HG02763 (cell line): ENCODE results near the gene MAGEB17.

Experiments
- ATAC-seq: cut with Tn5 transposase; IDR thresholded peaks from one replicate; pipeline ENCODE4 v1.9.1; 2021; ENCODE audit warnings: mild to moderate bottlenecking, moderate library complexity; ENCODE audit not compliant: unreplicated experiment

Gene MAGEB17

DNA sequence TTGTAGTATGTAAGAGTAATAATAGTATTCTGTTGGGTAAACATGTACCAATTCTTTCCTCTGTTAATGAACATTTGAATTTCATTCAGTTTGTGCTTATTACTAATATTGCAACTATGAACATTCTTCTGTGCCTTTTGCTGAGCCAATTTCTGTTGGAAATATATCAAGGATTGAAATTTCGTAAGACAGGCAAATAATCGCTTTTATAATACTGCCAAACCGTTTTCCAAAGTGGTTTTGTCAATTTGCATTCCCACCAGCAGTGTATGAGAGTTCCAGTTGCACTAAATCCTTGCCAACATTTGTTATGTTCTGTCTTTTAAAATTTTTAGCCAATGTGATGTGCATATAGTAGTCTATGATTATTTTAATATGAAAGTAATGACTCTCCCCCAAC, 38.6 kb downstream of the MAGEB17 start:
- no peak for ATAC-seq

DNA sequence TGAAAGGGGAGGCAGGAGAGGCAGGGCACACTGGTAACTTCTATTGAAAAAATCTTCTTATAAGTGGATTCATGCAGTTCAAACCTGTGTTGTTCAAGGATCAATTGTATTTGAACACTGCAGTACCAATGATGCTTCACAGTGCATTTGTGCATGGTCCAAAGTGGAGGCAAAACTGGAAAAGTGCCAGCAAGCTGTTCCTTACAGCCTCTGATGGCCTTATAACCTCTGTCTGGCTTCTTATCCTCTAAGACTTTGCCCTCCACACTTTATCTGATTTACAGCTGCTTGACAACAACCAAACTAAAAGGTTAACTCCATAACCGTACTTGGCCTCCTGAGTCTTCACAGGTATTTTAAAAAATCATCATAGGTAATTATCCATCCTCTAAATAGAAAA, 40.4 kb downstream of the MAGEB17 start:
- no peak for ATAC-seq

DNA sequence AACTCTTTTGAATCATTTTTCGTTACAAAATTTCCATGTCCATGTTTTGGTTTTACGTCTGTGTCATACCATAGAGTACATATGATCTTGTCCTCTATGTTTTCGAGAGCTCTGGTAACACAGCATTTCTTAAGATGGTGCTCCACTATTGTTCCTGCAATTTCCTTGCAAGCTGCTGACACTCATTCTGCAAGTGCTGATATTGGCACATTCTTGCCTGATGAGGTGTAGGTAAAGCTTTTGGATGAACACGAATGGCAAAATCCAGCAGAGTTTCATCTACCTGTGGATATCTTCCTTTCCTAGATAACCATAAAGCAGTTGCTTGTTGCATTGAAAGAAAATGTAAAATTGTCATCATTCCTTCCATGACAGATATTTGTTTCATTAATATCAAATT, 41.3 kb downstream of the MAGEB17 start:
- no peak for ATAC-seq

DNA sequence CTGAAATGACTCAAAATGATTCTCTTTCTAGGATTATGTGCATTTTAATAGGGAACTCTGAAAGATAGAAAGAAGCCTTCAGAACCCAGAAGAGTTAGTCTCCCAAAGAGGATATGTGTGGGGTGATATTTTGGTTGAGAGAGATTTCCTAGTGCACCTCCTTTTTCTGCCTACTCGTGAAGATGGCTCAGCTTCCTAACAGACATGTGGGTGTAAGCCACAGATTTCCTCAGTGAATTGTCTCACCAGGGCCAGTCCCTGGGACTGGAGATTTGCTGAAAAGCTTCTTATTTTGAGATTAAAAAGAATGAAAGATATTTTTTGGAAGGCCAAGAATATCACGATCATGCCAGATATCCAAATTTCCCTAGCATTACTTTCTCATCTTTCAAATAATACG, 42.8 kb downstream of the MAGEB17 start:
- no peak for ATAC-seq

DNA sequence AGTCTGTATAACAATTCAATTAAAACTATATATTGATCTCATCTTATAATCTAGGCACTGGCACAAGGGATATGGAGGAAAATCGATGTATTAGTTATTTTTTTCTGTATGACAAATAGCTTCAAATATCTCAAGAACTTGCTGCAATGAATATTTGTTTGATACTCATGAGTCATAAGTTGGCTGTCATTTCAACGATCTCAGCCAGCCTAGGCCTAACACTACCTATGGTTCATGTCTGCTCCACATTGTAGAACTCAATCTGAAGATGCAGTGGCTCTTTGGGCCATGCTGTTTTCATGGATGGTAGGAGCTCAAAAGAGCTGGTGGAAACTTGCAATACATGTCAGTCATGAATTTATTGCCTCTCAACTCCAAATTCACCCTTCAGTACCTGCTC, 44.7 kb downstream of the MAGEB17 start:
- ATAC-seq = no peak

DNA sequence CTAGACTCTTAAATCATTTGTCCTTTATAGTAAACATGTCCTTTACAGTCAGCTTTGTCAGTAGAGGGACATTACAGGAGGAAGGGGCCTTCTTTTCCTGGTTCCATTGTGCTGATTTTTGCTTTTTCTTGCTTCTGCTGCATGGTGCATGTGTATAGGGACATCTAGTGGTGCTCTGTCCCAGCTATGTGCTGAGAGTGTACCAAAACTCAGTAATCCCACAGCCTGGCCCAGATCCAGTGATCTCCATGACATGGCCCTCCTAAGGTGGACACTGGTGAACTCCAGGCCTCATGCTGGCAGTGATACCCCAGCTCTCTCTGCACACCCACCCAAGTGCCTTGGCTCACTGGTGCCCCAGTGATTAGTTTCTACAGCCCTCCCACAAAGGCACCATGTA, 45.2 kb downstream of the MAGEB17 start:
- no peak for ATAC-seq

DNA sequence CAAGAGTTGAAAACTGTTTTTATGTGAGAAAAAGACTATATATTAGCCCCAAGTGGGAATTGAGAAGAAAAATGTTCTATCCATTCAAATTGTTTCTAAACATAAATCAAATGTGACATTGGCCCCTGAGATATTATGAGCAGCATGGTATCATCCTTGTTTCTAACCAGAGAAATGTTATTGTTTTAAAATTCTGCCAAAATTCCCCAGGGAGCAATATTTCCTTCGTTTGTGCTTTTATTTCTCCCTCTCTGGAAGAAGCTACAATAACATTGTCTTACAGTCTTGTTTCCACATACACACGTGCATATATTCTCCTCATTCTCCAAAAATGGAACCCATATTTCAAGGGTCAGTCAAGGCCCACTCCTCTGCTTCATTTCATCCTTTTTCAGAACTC, 46.7 kb downstream of the MAGEB17 start:
- ATAC-seq = no peak

DNA sequence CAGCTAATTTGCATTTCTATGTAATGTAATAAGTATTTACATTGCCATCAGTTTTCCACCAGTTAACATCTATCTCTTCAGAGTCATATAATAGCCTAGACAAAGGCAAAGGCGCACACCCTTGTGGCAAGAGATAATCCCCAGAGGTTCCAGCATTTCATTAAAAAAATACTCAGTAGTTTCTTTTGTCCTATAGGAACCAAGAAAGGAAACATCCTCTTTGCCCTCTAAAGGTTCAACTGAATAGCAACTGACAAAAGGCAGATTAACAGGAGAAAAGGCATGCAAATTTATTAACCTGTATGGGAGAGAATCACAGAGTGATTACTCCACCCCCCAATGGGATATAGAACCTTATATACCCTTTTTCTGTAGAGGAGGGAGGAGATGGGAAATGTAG, 48.4 kb downstream of the MAGEB17 start:
- no peak for ATAC-seq
